AG04449 (cell line): ENCODE data around the gene RGS16.

Experiments
- CTCF ChIA-PET: fragments of 350-600 bp; formaldehyde crosslinking; extraction: SDS; loops from one replicate; lab custom pipeline; 2021; ENCODE audit warnings: antibody characterized with exemption; lab: Yijun Ruan, JAX
- POLR2A ChIA-PET: fragments of 400-600, 350-600 bp; formaldehyde crosslinking; extraction: SDS; loops from one replicate; lab custom pipeline; 2020; ENCODE audit warnings: antibody characterized with exemption, inconsistent platforms; lab: Yijun Ruan, JAX
- DNase-seq: peaks from one replicate; pipeline ENCODE4 v3.0.0-alpha.2; 2010; ENCODE audit warnings: low read depth, low spot score
- H3K4me3 ChIP-seq: 2 replicates; pipeline ENCODE4 v1.5.1; 2011; ENCODE audit warnings: low read depth, mild to moderate bottlenecking, control low read depth, low read length
- CTCF ChIP-seq: IDR thresholded peaks from one replicate; pipeline ENCODE4 v1.5.1; 2011; ENCODE audit warnings: mild to moderate bottlenecking, moderate library complexity, low read length, control low read depth, inconsistent platforms; ENCODE audit not compliant: insufficient read depth; ENCODE audit errors: missing control alignments

Gene RGS16

GRCh38 chr1:182570611-182570970 lies 33.6 kb downstream of the RGS16 start:
- POLR2A ChIA-PET, result no interaction called here
- DNase-seq, result no peak
- H3K4me3 ChIP-seq, result no peak overlapping the region
- TF ChIP-seq CTCF, result no peak
- CTCF ChIA-PET, result no interaction called here

GRCh38 chr1:182569939-182570610 lies 34.1 kb downstream of the RGS16 start:
- ChIA-PET CTCF (no interaction called here), POLR2A (no interaction called here)
- no peak for DNase-seq
- no peak overlapping the region for H3K4me3 ChIP-seq
- TF ChIP-seq CTCF, result no peak

GRCh38 chr1:182568647-182569284 lies 35.4 kb downstream of the RGS16 start:
- ChIA-PET CTCF (no interaction called here), POLR2A (no interaction called here)
- no peak overlapping the region for H3K4me3 ChIP-seq
- DNase-seq, result no peak
- TF ChIP-seq CTCF, result no peak

- ChIA-PET POLR2A (no interaction called here), CTCF (interaction anchor here (1.5 kb wide), 1 partner anchor 214 kb away, joined by 3 read pairs; no protein-coding TSS in a partner anchor)
- TF ChIP-seq CTCF, result no peak
- DNase-seq, result no peak
- H3K4me3 ChIP-seq, result no peak overlapping the region
Measured at GRCh38 chr1:182567629-182568028, 36.6 kb downstream of the RGS16 start.

GRCh38 chr1:182565537-182565936 lies 38.7 kb downstream of the RGS16 start:
- ChIA-PET POLR2A (no interaction called here), CTCF (interaction anchor here (1.7 kb wide), 1 partner anchor 219 kb away, joined by 5 read pairs; no protein-coding TSS in a partner anchor)
- DNase-seq, result no peak
- H3K4me3 ChIP-seq, result no peak overlapping the region
- no peak for TF ChIP-seq CTCF

- H3K4me3 ChIP-seq, result no peak overlapping the region
- no peak for TF ChIP-seq CTCF
- ChIA-PET POLR2A (no interaction called here), CTCF (no interaction called here)
- DNase-seq, result no peak
Measured at GRCh38 chr1:182564406-182565004, 39.7 kb downstream of the RGS16 start.
